ENCODE results near the gene MICAL3. TPM values are rescaled to one million over a fixed set of nuclear protein-coding genes. Genes with fewer than 3 reads are reported as not detected.

The MICAL3 gene
- total RNA-seq, 1 donor from 2014 or later = 47.9 TPM

- Mint-ChIP-seq H3K4me3 (ENCODE audit: unreplicated experiment) (peak overlapping the region; percentile 14), H3K36me3 (ENCODE audit: unreplicated experiment) (no peaks in the 10 kb centered on the region), H3K27me3 (ENCODE audit: unreplicated experiment) (no peaks in the 10 kb centered on the region), H3K27ac (ENCODE audit: unreplicated experiment) (no peak overlapping the region), H3K9me3 (ENCODE audit: unreplicated experiment) (no peaks in the 10 kb centered on the region), H3K4me1 (ENCODE audit: unreplicated experiment) (peaks cover 16% of the 10 kb centered on the region)
- TF ChIP-seq CTCF (IDR thresholded peaks at IDR 0.05) = no peak
- DNase-seq (ENCODE audit: extremely low spot score, unreplicated experiment) = no peak
Measured at GRCh38 chr22:17772249-17772957, 252.0 kb downstream of the MICAL3 start.

GRCh38 chr22:17770180-17771077 is 253.9 kb downstream of the MICAL3 start:
- no peak overlapping the region for H3K27ac Mint-ChIP-seq (ENCODE audit: unreplicated experiment)
- H3K9me3 Mint-ChIP-seq (ENCODE audit: unreplicated experiment) = no peaks in the 10 kb centered on the region
- no peak for TF ChIP-seq CTCF (IDR thresholded peaks at IDR 0.05)
- no peak for DNase-seq (ENCODE audit: extremely low spot score, unreplicated experiment)
- no peaks in the 10 kb centered on the region for H3K27me3 Mint-ChIP-seq (ENCODE audit: unreplicated experiment)
- H3K4me1 Mint-ChIP-seq (ENCODE audit: unreplicated experiment) = peaks cover 16% of the 10 kb centered on the region
- no peak overlapping the region for H3K4me3 Mint-ChIP-seq (ENCODE audit: unreplicated experiment)
- H3K36me3 Mint-ChIP-seq (ENCODE audit: unreplicated experiment) = no peaks in the 10 kb centered on the region

GRCh38 chr22:17769716-17770082 is 254.7 kb downstream of the MICAL3 start:
- Mint-ChIP-seq H3K27me3 (ENCODE audit: unreplicated experiment) (no peaks in the 10 kb centered on the region), H3K4me3 (ENCODE audit: unreplicated experiment) (no peak overlapping the region), H3K27ac (ENCODE audit: unreplicated experiment) (no peak overlapping the region), H3K4me1 (ENCODE audit: unreplicated experiment) (peaks cover 16% of the 10 kb centered on the region), H3K9me3 (ENCODE audit: unreplicated experiment) (no peaks in the 10 kb centered on the region), H3K36me3 (ENCODE audit: unreplicated experiment) (no peaks in the 10 kb centered on the region)
- no peak for TF ChIP-seq CTCF (IDR thresholded peaks at IDR 0.05)
- no peak for DNase-seq (ENCODE audit: extremely low spot score, unreplicated experiment)

GRCh38 chr22:17769013-17769715 is 255.2 kb downstream of the MICAL3 start:
- no peak overlapping the region for H3K4me3 Mint-ChIP-seq (ENCODE audit: unreplicated experiment)
- no peaks in the 10 kb centered on the region for H3K27me3 Mint-ChIP-seq (ENCODE audit: unreplicated experiment)
- no peak for TF ChIP-seq CTCF (IDR thresholded peaks at IDR 0.05)
- H3K36me3 Mint-ChIP-seq (ENCODE audit: unreplicated experiment) = no peaks in the 10 kb centered on the region
- H3K27ac Mint-ChIP-seq (ENCODE audit: unreplicated experiment) = no peak overlapping the region
- no peaks in the 10 kb centered on the region for H3K9me3 Mint-ChIP-seq (ENCODE audit: unreplicated experiment)
- peaks cover 16% of the 10 kb centered on the region for H3K4me1 Mint-ChIP-seq (ENCODE audit: unreplicated experiment)
- no peak for DNase-seq (ENCODE audit: extremely low spot score, unreplicated experiment)

Data from osteocyte (in vitro differentiated cells).